Measurements from ENCODE around the gene PHF1.
"Not testable (repeated sequence)": the region's sequence is repeated elsewhere in the genome, so short reads cannot be mapped to it uniquely, and the experiment has no call there.

The PHF1 gene

DNA sequence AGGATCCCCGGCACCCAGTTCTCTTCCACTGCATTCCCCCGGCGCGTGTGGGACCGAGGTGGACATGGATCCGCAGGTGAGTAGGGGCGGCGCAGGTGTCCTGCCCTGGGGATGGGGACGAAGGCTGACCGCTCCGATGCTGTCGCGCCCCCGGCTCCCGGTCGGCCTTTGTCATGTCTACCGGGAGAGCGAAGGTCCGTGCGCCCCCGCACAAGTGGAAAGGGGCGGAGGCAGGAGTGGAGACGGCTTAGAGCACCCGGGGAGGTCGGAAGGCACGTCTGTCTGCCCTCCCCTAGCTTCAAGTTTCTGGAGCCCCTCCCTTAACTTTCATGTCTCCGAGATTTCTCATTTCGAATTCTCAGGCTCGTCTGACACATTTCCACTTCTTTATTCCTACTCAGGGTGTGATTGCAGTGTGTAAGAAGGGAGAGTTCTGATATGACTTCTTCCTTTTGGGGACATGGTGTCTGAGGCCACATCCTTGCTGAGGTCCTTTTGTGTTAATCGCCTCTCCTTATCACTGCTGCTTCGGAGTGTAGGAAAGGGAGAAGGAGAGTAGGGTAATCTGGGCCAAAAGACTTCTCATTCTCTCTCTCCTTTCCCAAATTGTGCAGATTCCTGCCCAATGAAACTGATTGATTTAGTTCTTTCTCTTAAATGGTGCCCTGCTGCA lies 18.8 kb upstream of the PHF1 start:
- DNase-seq: no peak

DNA sequence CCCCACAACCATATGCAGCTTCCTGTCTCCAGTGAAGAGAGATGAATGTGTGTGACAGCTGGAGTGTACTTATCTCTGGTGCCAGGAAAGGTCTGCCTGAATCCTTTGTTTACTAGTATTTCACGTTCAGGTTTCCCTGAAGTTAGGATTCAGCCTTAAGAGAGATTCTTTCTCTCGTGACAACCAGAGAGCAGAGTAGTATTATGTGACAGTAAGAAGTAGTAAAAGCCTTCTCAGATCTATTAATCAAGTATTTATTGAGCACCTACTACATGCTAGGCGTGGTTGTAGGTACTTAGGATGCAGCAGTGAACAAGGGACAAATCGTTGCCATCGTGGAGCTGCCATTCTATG lies 18.2 kb upstream of the PHF1 start:
- DNase-seq: no peak

DNA sequence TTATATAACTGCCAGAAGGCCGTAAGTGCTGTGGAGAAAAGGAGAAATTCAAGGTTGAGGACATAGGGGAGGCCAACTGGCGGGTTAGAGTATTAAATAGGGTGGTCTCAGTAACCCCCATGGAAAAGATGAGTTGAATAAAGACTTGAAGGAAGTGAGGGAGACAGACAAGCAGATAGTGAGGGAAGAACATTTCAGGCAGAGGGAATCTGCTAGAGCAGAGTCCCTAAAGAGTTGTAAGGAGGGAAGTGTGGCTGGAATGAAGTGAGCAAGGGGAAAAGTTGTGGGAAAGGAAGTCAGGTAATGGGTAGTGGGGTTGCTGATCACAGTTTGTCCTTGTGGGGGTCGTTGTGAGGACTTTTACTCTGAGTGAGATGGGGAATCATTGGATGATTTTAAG lies 17.8 kb upstream of the PHF1 start:
- DNase-seq: no peak

DNA sequence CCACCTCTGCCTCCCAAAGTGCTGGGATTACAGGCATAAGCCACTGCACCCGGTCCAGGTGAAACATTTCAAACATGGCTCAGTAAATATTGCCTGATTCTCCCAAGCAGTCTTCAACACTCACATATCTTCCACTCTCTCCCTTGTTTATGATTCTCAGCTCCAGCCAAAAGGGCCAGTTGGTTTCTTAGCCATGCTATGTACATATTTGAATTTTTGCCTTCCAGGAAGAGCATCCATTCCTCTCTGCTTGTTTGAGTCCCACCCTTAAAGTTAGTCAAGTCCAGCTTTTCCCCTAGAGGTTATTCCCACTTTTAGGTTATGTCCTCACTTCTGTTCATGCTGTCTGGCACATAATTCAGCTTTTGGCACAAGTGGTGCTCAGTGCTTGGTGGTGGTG lies 13.3 kb upstream of the PHF1 start:
- no peak for DNase-seq

DNA sequence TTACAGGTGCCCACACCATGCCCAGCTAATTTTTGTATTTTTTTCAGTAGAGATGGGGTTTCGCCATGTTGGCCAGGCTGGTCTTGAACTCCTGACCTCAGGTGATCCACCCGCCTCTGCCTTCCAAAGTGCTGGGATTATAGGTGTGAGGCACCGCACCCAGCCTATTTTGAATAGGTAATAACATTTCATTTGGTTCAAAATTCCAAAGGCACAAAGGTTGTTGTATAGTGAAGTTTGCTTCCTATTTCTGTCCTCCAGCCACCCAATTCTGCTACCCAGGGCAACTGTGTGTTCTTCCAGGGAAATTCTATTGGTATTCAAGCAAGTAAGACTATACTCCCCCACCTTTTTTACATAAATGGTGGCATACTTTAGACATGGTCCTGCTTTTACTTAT lies 12.2 kb upstream of the PHF1 start:
- not testable (repeated sequence) for DNase-seq

DNA sequence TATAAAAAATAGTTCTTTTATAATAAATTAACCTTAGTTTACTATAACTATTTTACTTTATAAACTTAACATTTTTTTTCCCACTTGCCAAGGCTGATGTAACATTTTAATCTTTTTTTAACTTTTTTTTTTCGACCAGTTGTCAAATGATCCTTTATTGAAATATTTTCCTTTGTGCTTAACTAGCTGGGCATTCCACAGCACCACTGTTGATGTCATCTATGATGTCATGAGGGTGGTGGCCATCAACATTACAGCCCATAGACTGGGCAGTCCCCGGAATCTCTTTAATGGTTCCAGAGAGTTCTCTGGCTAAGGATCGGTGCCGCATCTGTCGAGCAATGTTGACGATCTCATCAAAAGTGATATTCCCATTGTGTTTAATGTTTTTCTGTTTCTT lies 10.9 kb upstream of the PHF1 start:
- not testable (repeated sequence) for DNase-seq

DNA sequence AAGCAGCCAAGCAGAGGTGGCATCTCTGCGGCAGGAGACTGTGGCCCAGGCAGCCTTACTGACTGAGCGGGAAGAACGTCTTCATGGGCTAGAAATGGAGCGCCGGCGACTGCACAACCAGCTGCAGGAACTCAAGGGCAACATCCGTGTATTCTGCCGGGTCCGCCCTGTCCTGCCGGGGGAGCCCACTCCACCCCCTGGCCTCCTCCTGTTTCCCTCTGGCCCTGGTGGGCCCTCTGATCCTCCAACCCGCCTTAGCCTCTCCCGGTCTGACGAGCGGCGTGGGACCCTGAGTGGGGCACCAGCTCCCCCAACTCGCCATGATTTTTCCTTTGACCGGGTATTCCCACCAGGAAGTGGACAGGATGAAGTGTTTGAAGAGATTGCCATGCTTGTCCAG lies 5.9 kb upstream of the PHF1 start:
- DNase-seq: no peak

DNA sequence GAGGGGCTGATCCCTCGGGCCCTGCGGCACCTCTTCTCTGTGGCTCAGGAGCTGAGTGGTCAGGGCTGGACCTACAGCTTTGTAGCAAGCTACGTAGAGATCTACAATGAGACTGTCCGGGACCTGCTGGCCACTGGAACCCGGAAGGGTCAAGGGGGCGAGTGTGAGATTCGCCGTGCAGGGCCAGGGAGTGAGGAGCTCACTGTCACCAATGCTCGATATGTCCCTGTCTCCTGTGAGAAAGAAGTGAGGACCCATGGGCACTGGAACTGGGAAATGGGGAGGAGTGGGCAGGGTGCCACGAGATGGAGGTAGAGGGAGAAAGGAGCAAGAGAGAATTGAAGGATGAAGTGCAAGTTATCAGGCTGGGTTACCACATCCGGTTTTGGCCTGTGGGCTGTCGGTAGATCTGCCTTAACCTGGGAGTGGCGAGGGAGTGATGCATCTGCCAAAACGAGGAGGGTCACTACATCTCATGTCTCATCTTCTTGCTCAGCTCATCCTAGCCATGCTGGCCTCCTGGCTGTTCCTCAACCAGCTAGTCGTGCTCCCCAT lies 5.4 kb upstream of the PHF1 start:
- no peak for DNase-seq

DNA sequence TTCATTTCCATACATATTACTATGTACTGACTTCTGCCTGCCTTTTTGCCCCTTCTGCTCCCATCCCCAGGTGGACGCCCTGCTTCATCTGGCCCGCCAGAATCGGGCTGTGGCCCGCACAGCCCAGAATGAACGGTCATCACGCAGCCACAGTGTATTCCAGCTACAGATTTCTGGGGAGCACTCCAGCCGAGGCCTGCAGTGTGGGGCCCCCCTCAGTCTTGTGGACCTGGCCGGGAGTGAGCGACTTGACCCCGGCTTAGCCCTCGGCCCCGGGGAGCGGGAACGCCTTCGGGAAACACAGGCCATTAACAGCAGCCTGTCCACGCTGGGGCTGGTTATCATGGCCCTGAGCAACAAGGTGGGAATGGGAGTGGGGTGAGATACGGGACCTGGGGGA lies 4.7 kb upstream of the PHF1 start:
- DNase-seq: no peak

DNA sequence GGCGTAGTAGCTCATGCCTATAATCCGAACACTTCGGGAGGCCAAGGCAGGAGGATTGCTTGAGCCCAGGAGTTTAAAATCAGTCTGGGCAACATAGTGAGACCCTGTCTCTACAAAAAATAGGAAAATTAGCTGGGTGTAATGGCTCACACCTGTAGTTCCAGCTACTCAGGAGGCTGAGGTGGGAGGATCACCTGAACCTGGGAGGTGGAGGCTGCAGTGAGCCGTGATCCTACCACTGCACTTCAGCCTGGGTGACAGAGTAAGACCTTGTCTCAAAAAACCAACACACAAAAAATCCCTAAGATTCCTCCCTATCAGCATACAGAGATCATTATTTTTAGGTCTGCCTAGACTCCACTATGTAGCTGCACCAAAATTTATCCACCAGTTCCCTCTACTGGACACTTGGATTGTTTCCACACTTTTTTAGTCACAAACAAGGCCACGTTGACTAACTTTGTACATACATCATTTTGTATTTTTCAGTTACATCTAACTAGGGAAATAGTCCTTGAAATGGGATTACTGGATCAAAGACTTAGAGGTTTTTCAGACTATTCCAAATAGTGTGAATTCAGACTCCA lies 3.6 kb upstream of the PHF1 start:
- no peak for DNase-seq

DNA sequence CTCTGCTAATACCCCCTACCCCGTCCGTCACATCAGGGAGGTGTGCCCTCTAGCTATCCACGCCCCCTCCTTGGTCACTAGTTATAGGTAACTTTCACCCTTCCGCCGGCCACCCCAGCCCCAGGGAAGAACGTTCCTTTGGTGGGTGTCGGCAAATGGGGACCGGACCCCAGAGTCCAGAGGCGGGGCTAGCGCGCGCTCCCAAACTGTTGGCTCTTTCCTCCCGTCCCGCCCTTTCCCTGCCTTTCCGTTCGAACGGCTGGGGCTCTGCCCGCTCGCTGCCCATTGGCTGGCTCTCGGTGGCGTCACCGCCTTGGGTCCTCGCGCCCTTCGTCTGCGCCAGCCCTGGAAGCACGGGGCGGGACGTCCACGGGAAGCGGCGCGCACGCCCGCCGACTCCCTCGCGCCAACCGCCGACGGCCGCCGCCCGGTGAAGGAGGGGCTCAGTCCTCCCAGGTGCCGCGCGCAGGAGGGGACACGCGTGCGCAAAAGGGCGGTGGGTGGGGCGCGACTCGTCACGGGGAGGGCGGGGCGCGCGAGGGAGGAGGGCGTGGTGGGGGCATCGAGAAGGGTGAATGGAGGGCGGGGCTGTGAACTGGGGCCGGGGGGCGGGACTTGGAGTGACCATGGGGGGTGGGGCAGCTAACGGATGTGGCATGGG lies 634 bp upstream of the PHF1 start:
- peak; percentile 99 for DNase-seq

DNA sequence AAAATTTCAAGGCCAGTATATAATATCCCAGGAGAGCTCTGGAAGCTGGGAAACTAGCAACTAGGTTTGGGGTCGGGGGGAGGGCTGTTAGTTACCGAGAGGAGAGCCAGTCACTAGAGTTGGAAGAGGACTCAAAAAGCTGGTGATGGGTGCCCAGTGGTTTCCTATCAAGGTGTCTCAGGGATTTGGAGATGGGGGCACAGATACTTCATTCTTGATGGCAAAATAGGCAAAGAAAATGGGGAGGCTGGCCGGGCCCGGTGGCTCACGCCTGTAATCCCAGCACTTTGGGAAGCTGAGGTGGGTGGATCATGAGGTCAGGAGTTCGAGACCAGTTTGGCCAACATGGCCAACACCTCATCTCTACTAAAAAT lies 805 bp downstream of the PHF1 start:
- DNase-seq: no peak

DNA sequence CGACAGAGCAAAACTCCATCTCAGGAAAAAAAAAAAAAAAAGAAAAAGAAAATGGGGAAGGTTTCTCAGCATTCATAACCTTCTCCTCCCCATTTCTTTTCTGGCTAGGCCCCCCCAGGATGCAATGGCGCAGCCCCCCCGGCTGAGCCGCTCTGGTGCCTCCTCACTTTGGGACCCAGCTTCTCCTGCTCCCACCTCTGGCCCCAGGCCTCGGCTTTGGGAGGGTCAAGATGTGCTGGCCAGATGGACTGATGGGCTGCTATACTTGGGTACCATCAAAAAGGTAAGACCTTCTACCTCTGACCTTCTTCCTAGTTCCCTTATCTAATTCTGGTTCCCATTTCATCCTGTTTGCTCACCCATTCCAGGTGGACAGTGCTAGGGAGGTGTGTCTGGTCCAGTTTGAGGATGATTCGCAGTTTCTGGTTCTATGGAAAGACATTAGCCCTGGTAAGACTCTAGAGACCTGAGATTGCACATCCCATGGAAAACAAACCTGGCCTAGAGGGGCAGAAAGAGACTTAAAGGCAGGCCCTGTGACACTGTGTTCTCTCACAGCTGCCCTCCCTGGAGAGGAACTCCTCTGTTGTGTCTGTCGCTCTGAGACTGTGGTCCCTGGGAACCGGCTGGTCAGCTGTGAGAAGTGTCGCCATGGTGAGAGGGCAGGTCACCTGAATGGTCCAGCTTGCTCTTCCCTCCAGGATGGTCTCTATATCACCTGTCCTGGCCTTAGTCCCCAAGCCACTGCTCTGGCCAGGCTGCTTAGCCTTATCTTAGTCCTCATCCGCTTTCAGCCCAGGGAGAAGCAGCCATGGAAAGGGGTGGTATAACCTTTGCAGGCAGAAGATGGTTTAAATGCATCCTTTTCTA lies 1.6 kb downstream of the PHF1 start:
- no peak for DNase-seq

DNA sequence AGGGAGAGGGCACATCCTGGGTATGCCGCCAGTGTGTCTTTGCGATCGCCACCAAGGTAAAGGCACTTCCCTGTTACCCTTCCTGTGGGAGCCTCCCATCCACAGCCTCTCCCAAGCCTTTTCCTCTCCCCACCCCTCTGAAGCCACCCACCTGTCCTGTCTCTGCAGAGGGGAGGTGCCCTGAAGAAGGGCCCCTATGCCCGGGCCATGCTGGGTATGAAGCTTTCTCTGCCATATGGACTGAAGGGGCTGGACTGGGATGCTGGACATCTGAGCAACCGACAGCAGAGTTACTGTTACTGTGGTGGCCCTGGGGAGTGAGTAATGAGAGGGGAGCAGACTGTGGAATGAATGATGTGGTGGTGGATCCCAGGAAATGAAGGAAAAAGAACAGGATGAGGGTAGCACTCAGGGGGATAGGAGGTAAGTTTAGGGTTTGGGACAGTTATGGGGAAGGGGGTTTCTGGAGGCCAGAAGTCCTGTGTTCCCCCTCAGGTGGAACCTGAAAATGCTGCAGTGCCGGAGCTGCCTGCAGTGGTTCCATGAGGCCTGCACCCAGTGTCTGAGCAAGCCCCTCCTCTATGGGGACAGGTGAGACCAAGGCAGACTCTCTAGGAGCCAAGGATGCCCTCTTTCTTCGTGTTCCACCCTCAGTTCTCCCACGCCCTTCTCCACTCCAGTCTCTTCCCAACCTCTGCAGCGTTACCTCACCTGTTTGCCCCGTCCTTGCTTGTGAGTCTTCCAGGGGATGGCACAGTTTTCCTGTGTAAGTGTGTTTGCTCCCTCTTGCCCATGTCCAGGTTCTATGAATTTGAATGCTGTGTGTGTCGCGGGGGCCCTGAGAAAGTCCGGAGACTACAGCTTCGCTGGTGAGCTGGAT lies 2.7 kb downstream of the PHF1 start:
- DNase-seq: no peak

DNA sequence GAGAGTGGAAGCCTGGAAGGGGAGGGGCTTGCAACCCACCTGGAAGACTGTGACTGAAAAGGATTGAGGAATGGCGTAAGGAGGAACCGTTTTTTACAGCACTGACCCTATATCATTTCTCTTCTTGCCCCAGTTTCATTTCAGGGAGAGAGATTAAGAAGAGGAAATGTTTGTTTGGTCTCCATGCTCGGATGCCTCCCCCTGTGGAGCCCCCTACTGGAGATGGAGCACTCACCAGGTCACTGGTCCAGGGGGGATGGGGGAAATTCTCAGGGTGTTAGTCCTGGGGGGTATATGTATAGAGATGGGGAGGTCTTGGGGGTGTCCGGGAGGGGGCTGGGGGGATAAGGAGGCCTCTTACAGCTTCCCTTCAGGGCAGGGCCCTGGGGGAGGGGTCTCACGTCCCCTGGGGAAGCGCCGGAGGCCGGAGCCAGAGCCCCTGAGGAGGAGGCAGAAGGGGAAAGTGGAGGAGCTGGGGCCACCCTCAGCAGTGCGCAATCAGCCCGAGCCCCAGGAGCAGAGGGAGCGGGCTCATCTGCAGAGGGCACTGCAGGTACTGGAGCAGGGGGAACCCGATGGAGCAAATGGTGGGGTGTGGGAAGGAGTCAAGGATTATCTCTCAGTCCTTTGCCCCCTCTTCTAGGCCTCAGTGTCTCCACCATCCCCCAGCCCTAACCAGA lies 3.9 kb downstream of the PHF1 start:
- DNase-seq: no peak

DNA sequence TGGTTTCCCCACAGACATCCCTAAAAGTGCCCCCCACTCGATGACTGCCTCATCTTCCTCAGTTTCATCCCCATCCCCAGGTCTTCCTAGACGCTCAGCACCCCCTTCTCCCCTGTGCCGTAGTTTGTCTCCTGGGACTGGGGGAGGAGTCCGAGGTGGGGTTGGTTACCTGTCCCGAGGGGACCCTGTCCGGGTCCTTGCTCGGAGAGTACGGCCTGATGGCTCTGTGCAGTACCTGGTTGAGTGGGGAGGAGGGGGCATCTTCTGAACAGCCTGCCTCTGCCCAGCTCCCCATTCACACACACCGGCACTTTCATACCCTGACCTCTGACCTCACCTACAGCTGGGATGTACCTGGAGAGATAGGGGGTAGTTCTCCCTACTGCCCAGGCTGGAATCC lies 5.0 kb downstream of the PHF1 start:
- DNase-seq: no peak

DNA sequence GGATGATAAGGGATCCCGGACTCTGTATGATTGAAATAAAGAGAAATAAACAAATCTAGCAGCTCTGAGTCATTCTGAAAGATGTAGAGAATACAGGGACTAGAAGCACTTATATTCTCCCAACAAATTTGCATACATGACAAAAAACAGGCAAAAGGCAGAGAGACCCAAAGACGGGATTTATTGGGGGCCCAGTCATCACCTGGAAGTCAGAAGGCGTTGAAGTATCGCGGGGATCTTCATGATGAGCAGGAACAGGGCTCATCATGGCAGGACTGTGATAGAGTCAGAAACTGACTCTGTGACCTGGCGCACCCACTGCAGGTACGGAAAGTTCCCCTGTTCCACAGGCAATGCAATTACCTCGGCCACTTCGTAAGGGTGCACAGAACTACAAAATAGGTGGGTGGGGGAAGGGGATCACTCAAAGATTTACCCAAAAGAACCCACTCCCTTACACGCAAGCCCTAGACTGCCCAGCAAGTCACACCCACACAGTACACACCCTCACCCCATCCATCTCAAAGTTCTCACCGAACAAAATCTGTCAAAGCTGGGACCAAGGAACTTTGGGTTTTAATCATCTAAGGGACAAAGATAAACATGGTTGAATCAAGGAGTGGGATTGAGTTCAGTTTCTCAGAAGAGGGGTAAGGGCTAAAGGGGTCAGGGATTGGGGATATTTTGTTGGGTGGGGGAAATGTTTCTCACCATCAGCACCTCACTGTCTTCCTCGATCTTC lies 5.7 kb downstream of the PHF1 start:
- no peak for DNase-seq

DNA sequence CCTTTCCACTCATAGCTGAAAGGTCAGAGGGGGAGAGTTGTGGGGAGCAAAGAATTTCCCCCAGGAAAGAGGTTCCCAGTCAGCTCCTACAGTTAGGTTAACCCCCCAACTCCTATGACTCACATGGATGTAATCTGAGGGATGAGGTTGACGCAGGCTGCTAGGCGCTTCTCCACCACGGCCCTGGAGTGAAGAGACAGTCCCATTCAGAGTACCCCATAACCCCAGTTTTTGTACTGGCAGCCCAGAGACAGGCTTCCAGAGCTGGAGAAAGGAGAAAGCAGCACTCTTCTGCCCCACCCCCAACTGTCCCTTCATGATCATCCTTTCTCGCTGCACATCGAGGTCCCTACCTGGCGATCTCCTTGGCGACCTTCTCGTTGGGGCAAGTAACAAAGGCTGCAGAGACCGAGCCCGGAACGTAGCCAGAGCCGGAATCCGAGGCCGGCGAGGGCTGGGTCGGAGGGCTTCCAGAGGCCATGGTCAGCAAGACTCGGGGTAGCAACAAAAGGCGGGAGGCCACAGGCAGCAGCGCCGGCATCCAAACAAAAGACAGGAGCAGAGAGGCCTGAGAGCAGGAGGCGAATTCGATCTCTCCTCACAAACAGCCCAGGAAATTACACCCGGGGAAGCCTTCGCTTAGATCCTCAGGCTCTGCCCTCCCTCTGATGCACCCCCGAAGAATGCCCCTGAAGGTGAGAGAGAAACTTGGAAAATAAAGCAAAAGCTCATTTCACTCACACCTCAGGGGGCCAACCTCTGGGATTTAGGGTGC lies 6.5 kb downstream of the PHF1 start:
- peak; percentile 67 for DNase-seq

DNA sequence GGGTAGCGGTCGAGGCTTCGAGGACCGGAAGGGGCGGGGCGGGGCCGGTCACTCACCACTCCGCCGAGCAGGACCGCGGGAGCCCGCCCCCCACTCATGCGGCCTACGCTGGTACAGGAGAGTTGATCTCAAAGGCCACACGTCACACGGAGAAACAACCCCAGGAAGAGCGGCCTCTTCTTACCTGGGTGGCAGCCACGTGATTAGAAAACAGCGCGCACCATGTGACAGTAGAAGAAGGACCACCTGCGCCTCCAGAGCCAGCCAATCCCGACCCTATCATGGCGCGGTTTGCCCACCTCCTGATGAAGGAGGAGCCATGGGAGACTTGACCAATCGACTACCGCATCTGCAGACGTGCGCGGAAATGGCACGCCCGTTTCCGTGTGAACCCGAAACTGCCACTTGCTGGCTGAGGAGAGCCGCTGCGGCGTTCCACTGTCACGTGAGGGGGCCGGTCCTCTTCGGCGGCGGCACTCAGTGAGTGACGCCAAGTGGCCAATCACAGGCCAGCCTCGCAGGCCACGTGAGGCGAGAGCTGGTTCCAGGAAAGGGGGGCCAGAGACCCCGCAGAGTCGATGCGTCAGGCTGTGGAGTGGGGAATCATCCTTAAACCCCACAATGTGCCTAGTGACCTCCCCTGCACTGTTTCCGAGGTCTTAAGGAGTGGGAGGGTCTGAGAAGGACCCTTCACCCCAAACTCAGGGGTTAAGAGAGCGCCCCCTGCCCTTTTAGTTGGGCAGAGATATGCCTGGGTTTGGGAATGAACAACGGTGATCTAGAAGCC lies 7.3 kb downstream of the PHF1 start, which contains the start of gene CUTA:
Gene CUTA (minus strand): TSS at position 205 of the 787 bp plus-strand sequence. CDS start 107 bp downstream, at position 98.
- DNase-seq: peak; percentile 99
